Endothelial cell of umbilical vein (primary cell): ENCODE measurements around the gene RPA1. TPM values are rescaled to one million over a fixed set of nuclear protein-coding genes. Genes with fewer than 3 reads are reported as not detected.

Experiments
- BruUV-seq: library from RNA; stranded (reverse); fragments of 400-500 nt; replicated peaks from 2 replicates; lab custom pipeline; 2021; lab: Mats Ljungman, UMichigan
- CTCF ChIA-PET: fragments of 300-600, 350-600 bp; sonication (Branson Sonifier 250); formaldehyde crosslinking; loops from one replicate; lab custom pipeline; 2021; ENCODE audit warnings: antibody characterized with exemption, inconsistent platforms; lab: Charles Lee
- POLR2A ChIA-PET: fragments of 300-600, 350-600 bp; sonication (Branson Sonifier 250); formaldehyde crosslinking; loops from one replicate; lab custom pipeline; 2021; ENCODE audit warnings: antibody characterized with exemption, inconsistent platforms; lab: Charles Lee
- DNase-seq: peaks from one replicate; pipeline ENCODE4 v3.0.0-alpha.2; 2011; ENCODE audit warnings: low read depth, low spot score
- FAIRE-seq: peaks from 2 replicates; lab custom pipeline; 2011; peaks lifted over from hg19 to GRCh38; lab: Jason Lieb, UNC
- H2AFZ ChIP-seq: 2 replicates; pipeline ENCODE4 v1.6.0; 2012; ENCODE audit warnings: low read depth, low read length, control low read depth, inconsistent platforms
- H3K27ac ChIP-seq: 2 replicates; pipeline ENCODE4 v1.5.1; 2011; ENCODE audit warnings: low read depth, mild to moderate bottlenecking, control low read depth, low read length, moderate library complexity; ENCODE audit not compliant: insufficient read depth
- H3K27me3 ChIP-seq, 2 experiments: 2 replicates each; pipeline versions ENCODE4 v1.6.0 to v1.6.1; 2011; ENCODE audit warnings: low read length in 2 of 2, mixed read lengths in 1 of 2; ENCODE audit not compliant: control insufficient read depth in 2 of 2, insufficient read depth in 2 of 2
- H3K36me3 ChIP-seq, 2 experiments: 2 replicates in 1 of 2; 3 replicates in 1 of 2; pipeline ENCODE4 v1.5.1; 2011; ENCODE audit warnings: low read length in 2 of 2, mild to moderate bottlenecking in 1 of 2, moderate library complexity in 1 of 2; ENCODE audit not compliant: control insufficient read depth in 2 of 2, insufficient read depth in 2 of 2; ENCODE audit errors: extremely low read depth in 1 of 2
- H3K4me1 ChIP-seq: 3 replicates; pipeline ENCODE4 v1.5.1; 2011; ENCODE audit warnings: mild to moderate bottlenecking, low read length; ENCODE audit not compliant: control insufficient read depth, insufficient read depth; ENCODE audit errors: extremely low read depth
- H3K4me2 ChIP-seq: 2 replicates; pipeline ENCODE4 v1.6.1; 2011; ENCODE audit warnings: low read length, control low read depth, mixed read lengths; ENCODE audit not compliant: insufficient read depth
- H3K4me3 ChIP-seq, 3 experiments: fragments of 200-600 bp in 1 of 3; sonication (generic), shearing (Covaris generic) in 1 of 3; replicated peaks in 1 of 3; 2 replicates each; pipeline ENCODE4 v1.5.1; 2011 to 2016; ENCODE audit warnings: control low read depth in 3 of 3, low read length in 3 of 3, mild to moderate bottlenecking in 2 of 3, inconsistent platforms in 1 of 3, low read depth in 1 of 3, moderate library complexity in 1 of 3; ENCODE audit not compliant: insufficient read depth in 1 of 3
- H3K79me2 ChIP-seq: 2 replicates; pipeline ENCODE4 v1.6.0; 2012; ENCODE audit warnings: low read length, inconsistent platforms; ENCODE audit not compliant: control insufficient read depth, insufficient read depth
- H3K9ac ChIP-seq: replicated peaks from 2 replicates; pipeline ENCODE3; 2011; ENCODE audit warnings: low read length, control low read depth; ENCODE audit not compliant: insufficient read depth; ENCODE audit errors: extremely low read depth
- H3K9me1 ChIP-seq: replicated peaks from 3 replicates; pipeline ENCODE4 v1.6.0; 2011; ENCODE audit warnings: mild to moderate bottlenecking, low read length; ENCODE audit not compliant: control insufficient read depth, insufficient read depth; ENCODE audit errors: extremely low read depth
- H3K9me3 ChIP-seq: replicated peaks from 2 replicates; pipeline ENCODE4 v1.5.1; 2012; ENCODE audit warnings: low read length, inconsistent platforms; ENCODE audit not compliant: control insufficient read depth, insufficient read depth
- H4K20me1 ChIP-seq: replicated peaks from 2 replicates; pipeline ENCODE3; 2011; ENCODE audit warnings: mild to moderate bottlenecking, low read length; ENCODE audit not compliant: control insufficient read depth, insufficient read depth; ENCODE audit errors: extremely low read depth
- JUN ChIP-seq: IDR thresholded peaks from 2 replicates; pipeline ENCODE4 v1.6.1; 2011; ENCODE audit warnings: borderline replicate concordance, low read depth; ENCODE audit not compliant: insufficient read length, insufficient read depth
- MAX ChIP-seq: IDR thresholded peaks from 2 replicates; pipeline ENCODE4 v1.6.1; 2011; ENCODE audit not compliant: insufficient read depth, insufficient read length
- MYC ChIP-seq: IDR thresholded peaks from one replicate; pipeline ENCODE4 v1.6.1; 2011; ENCODE audit warnings: mild to moderate bottlenecking, low read depth, low read length
- POLR2A ChIP-seq: IDR thresholded peaks from 2 replicates; pipeline ENCODE4 v1.6.1; 2012; ENCODE audit warnings: low read depth, mild to moderate bottlenecking, control low read depth, low read length
- dilution Hi-C: fragments of 300-500 bp; cut with MboI; formaldehyde crosslinking; loops from one replicate; pipeline ENCODE4 v1.15.0; 2019; ENCODE audit warnings: low sequenced_read_pairs; ENCODE audit not compliant: extremely low pct_ligation_motif_present
- intact Hi-C: fragments of 100-400 bp; cut with micrococcal nuclease; formaldehyde crosslinking; loops from one replicate; pipeline ENCODE4 v1.10.0; 2022
- polyA plus RNA-seq, 4 experiments: library from polyadenylated mRNA; depleted of rRNA in 3 of 4; stranded (reverse) in 3 of 4; unstranded in 1 of 4; fragments of >200 nt; gene quantifications; 2 replicates each; pipeline versions ENCODE4 v1.2.1 to v1.2.3, GENCODE V29; 2011 to 2012; ENCODE audit warnings: missing spikeins in 1 of 4
- total RNA-seq: library from RNA; stranded (reverse); gene quantifications from 2 replicates; pipeline ENCODE4 v1.2.3, GENCODE V29; 2021
- TF ChIP-seq, protein P1 (sequence below), 2 donors: IDR thresholded peaks; 1 replicate in 1 of 2; 2 replicates in 1 of 2; pipeline ENCODE4 v1.5.1; 2011; ENCODE audit warnings: low read length in 2 of 2, mild to moderate bottlenecking in 2 of 2, moderate library complexity in 2 of 2, control low read depth in 1 of 2, inconsistent platforms in 1 of 2, low read depth in 1 of 2; ENCODE audit not compliant: insufficient read depth in 1 of 2; ENCODE audit errors: extremely low read depth in 1 of 2

Gene RPA1
- total and polyA plus RNA-seq, 2 donors (not counting 3 experiments of a cell fraction or from before 2014, with no cell fraction given) = 50.5 to 123 TPM

- no peaks in the 10 kb centered on the region for H3K36me3 ChIP-seq
- no peak overlapping the region for H3K9ac ChIP-seq
- FAIRE-seq (peak; percentile 75), DNase-seq (peak; percentile 64)
- BruUV-seq = no TSS peak
- dilution Hi-C loops = no loop called here
- peaks cover 5% of the 10 kb centered on the region for H3K4me1 ChIP-seq
- H3K79me2 ChIP-seq = no peaks in the 10 kb centered on the region
- peaks cover 36 to 49% of the 10 kb centered on the region in 2 experiments for H3K27me3 ChIP-seq
- H4K20me1 ChIP-seq = no peaks in the 10 kb centered on the region
- no peaks in the 10 kb centered on the region for H3K9me1 ChIP-seq
- H3K27ac ChIP-seq = no peak overlapping the region
- H3K9me3 ChIP-seq = no peaks in the 10 kb centered on the region
- CTCF ChIA-PET = interaction anchor here (0.5 to 3.7 kb wide), 38 partner anchors 12 to 444 kb away, joined by 3 to 270 read pairs (median 5); partner anchors contain the start of genes DPH1, HIC1, OVCA2 and RTN4RL1
- peak overlapping the region; percentile 65 for H3K4me2 ChIP-seq
- TF ChIP-seq MYC (no peak), MAX (no peak), POLR2A (no peak), JUN (no peak)
- TF ChIP-seq, protein P1, sequence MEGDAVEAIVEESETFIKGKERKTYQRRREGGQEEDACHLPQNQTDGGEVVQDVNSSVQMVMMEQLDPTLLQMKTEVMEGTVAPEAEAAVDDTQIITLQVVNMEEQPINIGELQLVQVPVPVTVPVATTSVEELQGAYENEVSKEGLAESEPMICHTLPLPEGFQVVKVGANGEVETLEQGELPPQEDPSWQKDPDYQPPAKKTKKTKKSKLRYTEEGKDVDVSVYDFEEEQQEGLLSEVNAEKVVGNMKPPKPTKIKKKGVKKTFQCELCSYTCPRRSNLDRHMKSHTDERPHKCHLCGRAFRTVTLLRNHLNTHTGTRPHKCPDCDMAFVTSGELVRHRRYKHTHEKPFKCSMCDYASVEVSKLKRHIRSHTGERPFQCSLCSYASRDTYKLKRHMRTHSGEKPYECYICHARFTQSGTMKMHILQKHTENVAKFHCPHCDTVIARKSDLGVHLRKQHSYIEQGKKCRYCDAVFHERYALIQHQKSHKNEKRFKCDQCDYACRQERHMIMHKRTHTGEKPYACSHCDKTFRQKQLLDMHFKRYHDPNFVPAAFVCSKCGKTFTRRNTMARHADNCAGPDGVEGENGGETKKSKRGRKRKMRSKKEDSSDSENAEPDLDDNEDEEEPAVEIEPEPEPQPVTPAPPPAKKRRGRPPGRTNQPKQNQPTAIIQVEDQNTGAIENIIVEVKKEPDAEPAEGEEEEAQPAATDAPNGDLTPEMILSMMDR (IDR thresholded peaks at IDR 0.05; ENCODE audit: extremely low read depth in 1 of 2, insufficient read depth in 1 of 2, low read depth in 1 of 2, low read length in 2 of 2) = peak; percentile 60 to 63
- POLR2A ChIA-PET = no interaction called here
- peak overlapping the region in 1 of 3 experiments; percentile 27 for H3K4me3 ChIP-seq
- H2AFZ ChIP-seq = peak overlapping the region; percentile 27
- intact Hi-C loops = loop anchor here (1.0 kb wide), 3 partner anchors 117 to 335 kb away; partner anchors contain the start of gene DPH1
Observed at GRCh38 chr17:1908699-1909309, 79.0 kb downstream of the RPA1 start.
